ENCODE data around the gene SUOX. TPM values are rescaled to one million over a fixed set of nuclear protein-coding genes. Genes with fewer than 3 reads are reported as not detected.

Gene SUOX
- polyA plus RNA-seq, 1 of the 3 experiments (the other 2 are of a cell fraction) = 23.2 TPM

GRCh38 chr12:56029666-56030293 is 32.7 kb downstream of the SUOX start:
- Histone ChIP-seq H3K9ac (no peak overlapping the region), H3K27me3 (ENCODE audit: insufficient read depth) (no peaks in the 10 kb centered on the region), H3K4me3 (ENCODE audit: low read depth in 2 of 2, low read length in 1 of 2) (no peak overlapping the region), H2AFZ (ENCODE audit: low read depth) (0 out of 2 replicates have a peak overlapping the region, but pooled peaks have one; percentile 39), H3F3A (replicated peaks; ENCODE audit: insufficient read depth) (peaks cover 15% of the 10 kb centered on the region), H3K27ac (ENCODE audit: low read depth in 2 of 2, low read length in 1 of 2) (peak overlapping the region in 1 of 2 experiments; percentile 54; a peak in 1 of 4 replicates), H4K20me1 (ENCODE audit: insufficient read depth) (no peaks in the 10 kb centered on the region), H3K4me2 (peak overlapping the region; percentile 46; the same call in 1 of the 2 replicates), H3K79me2 (ENCODE audit: insufficient read depth) (no peaks in the 10 kb centered on the region), H3K36me3 (replicated peaks in 1 of 2; ENCODE audit: control insufficient read depth in 1 of 2, insufficient read depth in 2 of 2, low read length in 1 of 2) (peaks cover 10 to 27% of the 10 kb centered on the region in 2 experiments), H3K9me3 (no peaks in the 10 kb centered on the region), H3K4me1 (ENCODE audit: control insufficient read depth in 1 of 2, insufficient read depth in 2 of 2, low read depth in 1 of 2, low read length in 1 of 2) (0 out of 4 replicates have a peak, but pooled peaks cover 0 to 8% of the 10 kb centered on the region in 2 experiments), H3K9me2 (no peaks in the 10 kb centered on the region)
- DNase-seq = peak; percentile 76
- ChIA-PET POLR2A (interaction anchor here (1.0 kb wide), 1 partner anchor 34 kb away, joined by 4 read pairs; no protein-coding TSS in a partner anchor), CTCF (interaction anchor here (0.6 to 11.8 kb wide), 22 partner anchors 9 to 300 kb away, joined by 3 to 183 read pairs (median 6); partner anchors contain the start of genes IKZF4 and SUOX)
- 85% methylated on average over 6 of the region's 6 CpGs for WGBS (ENCODE audit: low lambda C conversion rate)
- TF ChIP-seq SMC3 (IDR thresholded peaks at IDR 0.05; ENCODE audit: low read depth, low read length) (peak; percentile 87), RAD21 (IDR thresholded peaks at IDR 0.05; ENCODE audit: low read length) (peak; percentile 75), CHD2 (IDR thresholded peaks at IDR 0.05; ENCODE audit: low read length, partially characterized antibody) (no peak), SIN3A (IDR thresholded peaks at IDR 0.05; ENCODE audit: borderline replicate concordance, low read depth, low read length) (no peak), MEF2A (IDR thresholded peaks at IDR 0.05; ENCODE audit: borderline replicate concordance, low read depth) (no peak), MAX (IDR thresholded peaks at IDR 0.05; ENCODE audit: low read depth) (no peak)
- TF ChIP-seq, protein P1, sequence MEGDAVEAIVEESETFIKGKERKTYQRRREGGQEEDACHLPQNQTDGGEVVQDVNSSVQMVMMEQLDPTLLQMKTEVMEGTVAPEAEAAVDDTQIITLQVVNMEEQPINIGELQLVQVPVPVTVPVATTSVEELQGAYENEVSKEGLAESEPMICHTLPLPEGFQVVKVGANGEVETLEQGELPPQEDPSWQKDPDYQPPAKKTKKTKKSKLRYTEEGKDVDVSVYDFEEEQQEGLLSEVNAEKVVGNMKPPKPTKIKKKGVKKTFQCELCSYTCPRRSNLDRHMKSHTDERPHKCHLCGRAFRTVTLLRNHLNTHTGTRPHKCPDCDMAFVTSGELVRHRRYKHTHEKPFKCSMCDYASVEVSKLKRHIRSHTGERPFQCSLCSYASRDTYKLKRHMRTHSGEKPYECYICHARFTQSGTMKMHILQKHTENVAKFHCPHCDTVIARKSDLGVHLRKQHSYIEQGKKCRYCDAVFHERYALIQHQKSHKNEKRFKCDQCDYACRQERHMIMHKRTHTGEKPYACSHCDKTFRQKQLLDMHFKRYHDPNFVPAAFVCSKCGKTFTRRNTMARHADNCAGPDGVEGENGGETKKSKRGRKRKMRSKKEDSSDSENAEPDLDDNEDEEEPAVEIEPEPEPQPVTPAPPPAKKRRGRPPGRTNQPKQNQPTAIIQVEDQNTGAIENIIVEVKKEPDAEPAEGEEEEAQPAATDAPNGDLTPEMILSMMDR (IDR thresholded peaks at IDR 0.05) = peak; percentile 86

GRCh38 chr12:56031987-56032386 is 34.9 kb downstream of the SUOX start:
- no peak overlapping the region for H3K27ac ChIP-seq (ENCODE audit: low read depth in 2 of 2, low read length in 1 of 2)
- H3K36me3 ChIP-seq (replicated peaks in 1 of 2; ENCODE audit: control insufficient read depth in 1 of 2, insufficient read depth in 2 of 2, low read length in 1 of 2) = peaks cover 8 to 31% of the 10 kb centered on the region in 2 experiments
- no peak overlapping the region for H3K4me3 ChIP-seq (ENCODE audit: low read depth in 2 of 2, low read length in 1 of 2)
- POLR2A ChIA-PET = no interaction called here
- peaks cover 0 to 8% of the 10 kb centered on the region in 2 experiments; a peak in 1 of 4 replicates for H3K4me1 ChIP-seq (ENCODE audit: control insufficient read depth in 1 of 2, insufficient read depth in 2 of 2, low read depth in 1 of 2, low read length in 1 of 2)
- TF ChIP-seq TEAD4 (IDR thresholded peaks at IDR 0.05; ENCODE audit: borderline replicate concordance, insufficient read depth) (no peak), GABPA (IDR thresholded peaks at IDR 0.05; ENCODE audit: low read depth) (no peak), USF1 (IDR thresholded peaks at IDR 0.05; ENCODE audit: borderline replicate concordance, low read depth) (no peak), MXI1 (IDR thresholded peaks at IDR 0.05; ENCODE audit: low read depth, low read length) (no peak), POLR2AphosphoS5 (IDR thresholded peaks at IDR 0.05; ENCODE audit: low read depth, low read length) (no peak), MAX (IDR thresholded peaks at IDR 0.05; ENCODE audit: low read depth) (no peak), ELF1 (IDR thresholded peaks at IDR 0.05) (no peak), FOXJ3 (CRISPR knock-in tag; IDR thresholded peaks at IDR 0.05) (no peak), TAF1 (IDR thresholded peaks at IDR 0.05; ENCODE audit: borderline replicate concordance, low read depth, low read length) (no peak), JUND (IDR thresholded peaks at IDR 0.05) (no peak), RCOR1 (IDR thresholded peaks at IDR 0.05; ENCODE audit: low read length) (no peak), RFX5 (IDR thresholded peaks at IDR 0.05; ENCODE audit: low read length) (no peak)
- TF ChIP-seq, protein P2, sequence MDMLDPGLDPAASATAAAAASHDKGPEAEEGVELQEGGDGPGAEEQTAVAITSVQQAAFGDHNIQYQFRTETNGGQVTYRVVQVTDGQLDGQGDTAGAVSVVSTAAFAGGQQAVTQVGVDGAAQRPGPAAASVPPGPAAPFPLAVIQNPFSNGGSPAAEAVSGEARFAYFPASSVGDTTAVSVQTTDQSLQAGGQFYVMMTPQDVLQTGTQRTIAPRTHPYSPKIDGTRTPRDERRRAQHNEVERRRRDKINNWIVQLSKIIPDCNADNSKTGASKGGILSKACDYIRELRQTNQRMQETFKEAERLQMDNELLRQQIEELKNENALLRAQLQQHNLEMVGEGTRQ (IDR thresholded peaks at IDR 0.05; ENCODE audit: borderline replicate concordance, low read depth, low read length) = no peak
- TF ChIP-seq, protein P1 (IDR thresholded peaks at IDR 0.05) = no peak
- no peak overlapping the region for H3K4me2 ChIP-seq
- H2AFZ ChIP-seq (ENCODE audit: low read depth) = no peak overlapping the region
- no peaks in the 10 kb centered on the region for H4K20me1 ChIP-seq (ENCODE audit: insufficient read depth)
- no peak overlapping the region for H3K9ac ChIP-seq
- 100% methylated on average over 1 of the region's 1 CpG for WGBS (ENCODE audit: low lambda C conversion rate)
- no peaks in the 10 kb centered on the region for H3K9me2 ChIP-seq
- no peak for DNase-seq
- no peaks in the 10 kb centered on the region for H3K27me3 ChIP-seq (ENCODE audit: insufficient read depth)
- CTCF ChIA-PET = interaction anchor here (1.2 kb wide), 1 partner anchor 36 kb away, joined by 11 read pairs; no protein-coding TSS in a partner anchor
- H3K9me3 ChIP-seq = no peaks in the 10 kb centered on the region
- H3K79me2 ChIP-seq (ENCODE audit: insufficient read depth) = no peaks in the 10 kb centered on the region
- H3F3A ChIP-seq (replicated peaks; ENCODE audit: insufficient read depth) = peaks cover 15% of the 10 kb centered on the region

Measured in SK-N-SH (cell line).